Pancreas (tissue), 10 donors: ENCODE measurements around the gene TNFRSF1A. TPM values are rescaled to one million over a fixed set of nuclear protein-coding genes. Genes with fewer than 3 reads are reported as not detected.

Experiments
- ATAC-seq, 4 donors: fragments of 200-7000 bp; cut with Tn5 transposase; one replicate each; pipeline versions ENCODE4 v1.8.0 to v1.9.1; 2020; ENCODE audit warnings: mild to moderate bottlenecking in 4 of 4, moderate library complexity in 4 of 4
- DNase-seq, 6 donors: peaks; one replicate each; pipeline ENCODE4 v3.0.0-alpha.2; 2020
- FAIRE-seq: peaks from 2 replicates; lab custom pipeline; 2012; peaks lifted over from hg19 to GRCh38; lab: Jason Lieb, UNC
- H3K27ac ChIP-seq, 4 donors: fragments of 200-600 bp; sonication (generic); 1 replicate in 3 of 4; 2 replicates in 1 of 4; pipeline versions ENCODE4 v1.5.0 to v1.8.0; 2020
- H3K27me3 ChIP-seq, 4 donors: fragments of 200-600 bp; one replicate each; pipeline ENCODE4 v1.8.0; 2021
- H3K36me3 ChIP-seq, 3 donors: fragments of 200-600 bp; sonication (generic) in 1 of 3; one replicate each; pipeline versions ENCODE4 v1.5.0 to v1.8.0; 2020 to 2021
- H3K4me1 ChIP-seq, 3 donors: fragments of 200-600 bp; one replicate each; pipeline ENCODE4 v1.8.0; 2021
- H3K4me3 ChIP-seq, 4 donors: fragments of 200-600 bp; sonication (generic) in 2 of 4; one replicate each; pipeline versions ENCODE4 v1.5.0 to v1.8.0; 2020 to 2021
- H3K9me3 ChIP-seq, 4 donors: fragments of 200-600 bp; one replicate each; pipeline ENCODE4 v1.8.0; 2021
- WGBS, 2 donors: extraction: QIAGEN DNeasy Blood & Tissue Kit; methylation state at CpG; one replicate each; pipeline ENCODE4 v1.1.7; 2013; 5-methylcytosine and 5-hydroxymethylcytosine counted together
- intact Hi-C, 3 donors: fragments of 100-400 bp; cut with DNase I; formaldehyde crosslinking; loops; one replicate each; pipeline versions ENCODE4 v1.11.1 to v1.14.2; 2022
- polyA plus RNA-seq, 2 donors: library from polyadenylated mRNA; stranded (reverse); fragments of 200-250 nt; gene quantifications; one replicate each; pipeline ENCODE4 v1.2.3, GENCODE V29; 2013
- total RNA-seq, 6 donors: library from RNA; stranded (reverse); fragmentation: NEBNext Ultra II Directional in 4 of 6; extraction: Animal tissue kit (Norgen Biotek cat#: 25700) in 4 of 6; gene quantifications; one replicate each; pipeline versions ENCODE4 v1.2.1 to v1.2.4, GENCODE V29; 2021 to 2023
- TF ChIP-seq, protein P1 (sequence below), 4 donors: fragments of 200-600 bp; sonication (generic) in 3 of 4; IDR thresholded peaks; one replicate each; pipeline versions ENCODE4 v1.5.0 to v1.8.0; 2021; ENCODE audit warnings: antibody characterized with exemption in 4 of 4
- donor health status: healthy with polysubstance abuse.
- donor health status: DM: no; HTN: no; CAD: no; lungs with moderate emphysema.
- donor health status: DM: no; HTN: no; CAD: no.
- donor health status: control.
- donor health status: control.
- donor health status: Bipolar disorder and iron deficiency.
- donor health status: DM: yes; HTN: yes; CAD: no.
- donor health status: DM: no; HTN: no; CAD: no.
- donor health status: DM: no; HTN: no; CAD: no.
- donor health status: DM: yes; HTN: yes; CAD: no.

TNFRSF1A gene
- total and polyA plus RNA-seq, 8 donors = 23.5 to 68.1 (median 36.6) TPM

GRCh38 chr12:6334940-6335450, 6.9 kb downstream of the TNFRSF1A start:
- TF ChIP-seq, protein P1, sequence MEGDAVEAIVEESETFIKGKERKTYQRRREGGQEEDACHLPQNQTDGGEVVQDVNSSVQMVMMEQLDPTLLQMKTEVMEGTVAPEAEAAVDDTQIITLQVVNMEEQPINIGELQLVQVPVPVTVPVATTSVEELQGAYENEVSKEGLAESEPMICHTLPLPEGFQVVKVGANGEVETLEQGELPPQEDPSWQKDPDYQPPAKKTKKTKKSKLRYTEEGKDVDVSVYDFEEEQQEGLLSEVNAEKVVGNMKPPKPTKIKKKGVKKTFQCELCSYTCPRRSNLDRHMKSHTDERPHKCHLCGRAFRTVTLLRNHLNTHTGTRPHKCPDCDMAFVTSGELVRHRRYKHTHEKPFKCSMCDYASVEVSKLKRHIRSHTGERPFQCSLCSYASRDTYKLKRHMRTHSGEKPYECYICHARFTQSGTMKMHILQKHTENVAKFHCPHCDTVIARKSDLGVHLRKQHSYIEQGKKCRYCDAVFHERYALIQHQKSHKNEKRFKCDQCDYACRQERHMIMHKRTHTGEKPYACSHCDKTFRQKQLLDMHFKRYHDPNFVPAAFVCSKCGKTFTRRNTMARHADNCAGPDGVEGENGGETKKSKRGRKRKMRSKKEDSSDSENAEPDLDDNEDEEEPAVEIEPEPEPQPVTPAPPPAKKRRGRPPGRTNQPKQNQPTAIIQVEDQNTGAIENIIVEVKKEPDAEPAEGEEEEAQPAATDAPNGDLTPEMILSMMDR (IDR thresholded peaks at IDR 0.05) = no peak
- peak in 1 of 6 donors; percentile 55 for DNase-seq
- intact Hi-C loops = no loop called here

DNA sequence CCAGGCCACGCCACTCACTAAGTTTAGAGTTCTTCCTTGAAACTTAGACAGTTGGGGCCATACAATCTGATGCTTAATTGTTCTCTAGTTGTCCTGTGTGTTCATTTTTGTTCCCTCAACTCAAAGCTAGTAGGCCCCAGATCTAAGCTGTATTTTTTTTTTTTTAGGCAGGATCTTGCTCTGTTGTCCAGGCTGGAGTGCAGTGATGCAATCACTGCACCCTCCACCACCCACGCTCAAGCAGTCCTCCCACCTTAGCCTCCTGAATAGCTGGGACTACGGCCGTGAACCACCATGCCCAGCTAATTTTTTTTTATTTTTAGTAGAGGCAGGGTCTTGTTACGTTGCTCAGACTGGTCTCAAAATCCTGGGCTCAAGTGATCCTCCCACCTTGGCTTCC, 7.5 kb downstream of the TNFRSF1A start:
- Histone ChIP-seq H3K9me3 (no peaks in the 10 kb centered on the region), H3K27ac (peak overlapping the region; percentile 93 to 99 (median 96)), H3K36me3 (peaks cover 10 to 42% (median 26%) of the 10 kb centered on the region in 3 donors), H3K4me1 (peaks cover 30 to 45% (median 35%) of the 10 kb centered on the region in 3 donors), H3K4me3 (peak overlapping the region in 2 of 4 donors; percentile 34 to 90), H3K27me3 (no peaks in the 10 kb centered on the region)
- intact Hi-C loops = no loop called here
- 60 to 73% methylated on average over 5 of the region's 5 CpGs for WGBS, 2 donors
- TF ChIP-seq, protein P1 (IDR thresholded peaks at IDR 0.05) = no peak
- FAIRE-seq = no peak
- no peak for ATAC-seq
- DNase-seq = no peak

More at GRCh38 chr12:6334940-6335450, 6.9 kb downstream of the TNFRSF1A start:
- FAIRE-seq (no peak), ATAC-seq (peak in 3 of 4 donors; percentile 0 to 23 (median 3))
- no peaks in the 10 kb centered on the region for H3K9me3 ChIP-seq
- peaks cover 30 to 47% (median 35%) of the 10 kb centered on the region in 3 donors for H3K4me1 ChIP-seq
- peak overlapping the region in 2 of 4 donors; percentile 34 to 90 for H3K4me3 ChIP-seq
- H3K27me3 ChIP-seq = no peaks in the 10 kb centered on the region
- H3K36me3 ChIP-seq = peaks cover 7 to 35% (median 20%) of the 10 kb centered on the region in 3 donors
- H3K27ac ChIP-seq = peak overlapping the region; percentile 93 to 99 (median 96)
- 10 to 14% methylated on average over 13 of the region's 13 CpGs for WGBS, 2 donors

DNA sequence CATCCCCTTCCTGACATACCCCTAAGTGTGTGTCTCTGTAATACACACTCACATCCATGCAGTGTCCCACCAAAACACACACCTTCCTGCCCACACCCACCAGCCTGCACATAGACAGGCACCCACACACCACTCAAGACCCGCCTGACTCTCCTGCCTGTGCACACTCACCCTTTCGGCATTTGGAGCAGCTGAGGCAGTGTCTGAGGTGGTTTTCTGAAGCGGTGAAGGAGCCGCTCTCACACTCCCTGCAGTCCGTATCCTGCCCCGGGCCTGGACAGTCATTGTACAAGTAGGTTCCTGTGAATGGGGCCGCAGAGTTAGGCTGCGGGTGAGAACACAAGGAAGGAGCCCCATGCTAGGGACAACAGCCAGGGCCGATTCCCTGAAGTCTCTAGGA, 8.3 kb downstream of the TNFRSF1A start:
- ATAC-seq (no peak), FAIRE-seq (no peak), DNase-seq (no peak)
- peak overlapping the region; percentile 93 to 99 (median 96) for H3K27ac ChIP-seq
- no peaks in the 10 kb centered on the region for H3K27me3 ChIP-seq
- WGBS, 2 donors = 84 to 88% methylated on average over 9 of the region's 9 CpGs
- intact Hi-C loops = no loop called here
- no peaks in the 10 kb centered on the region for H3K9me3 ChIP-seq
- peaks cover 30 to 37% (median 35%) of the 10 kb centered on the region in 3 donors for H3K4me1 ChIP-seq
- TF ChIP-seq, protein P1 (IDR thresholded peaks at IDR 0.05) = no peak
- H3K4me3 ChIP-seq = no peak overlapping the region
- H3K36me3 ChIP-seq = peaks cover 18 to 50% (median 34%) of the 10 kb centered on the region in 3 donors

- no peaks in the 10 kb centered on the region for H3K9me3 ChIP-seq
- peaks cover 30 to 32% (median 32%) of the 10 kb centered on the region in 3 donors for H3K4me1 ChIP-seq
- TF ChIP-seq, protein P1 (IDR thresholded peaks at IDR 0.05) = no peak
- H3K36me3 ChIP-seq = peaks cover 19 to 55% (median 39%) of the 10 kb centered on the region in 3 donors
- no peak for ATAC-seq
- no peak for DNase-seq
- H3K27me3 ChIP-seq = no peaks in the 10 kb centered on the region
- no peak for FAIRE-seq
- no peak overlapping the region for H3K4me3 ChIP-seq
- peak overlapping the region in 3 of 4 donors; percentile 93 to 99 (median 97) for H3K27ac ChIP-seq
- WGBS, 2 donors = 80 to 85% methylated on average over 9 of the region's 9 CpGs
- intact Hi-C loops = no loop called here
These were observed 8.8 kb downstream of the TNFRSF1A start for GRCh38 chr12:6333029-6333428.

GRCh38 chr12:6332459-6332858, 9.4 kb downstream of the TNFRSF1A start:
- WGBS, 2 donors = 81 to 95% methylated on average over 4 of the region's 4 CpGs
- intact Hi-C loops = no loop called here
- no peak for ATAC-seq
- Histone ChIP-seq H3K4me1 (peaks cover 25 to 28% (median 27%) of the 10 kb centered on the region in 3 donors), H3K9me3 (no peaks in the 10 kb centered on the region), H3K36me3 (peaks cover 19 to 56% (median 39%) of the 10 kb centered on the region in 3 donors), H3K4me3 (no peak overlapping the region), H3K27ac (no peak overlapping the region), H3K27me3 (no peaks in the 10 kb centered on the region)
- TF ChIP-seq, protein P1 (IDR thresholded peaks at IDR 0.05) = no peak
- no peak for DNase-seq
- FAIRE-seq = no peak
